IPS-NIHi11 (cell line): ENCODE data around the gene ENC1.
A peak's percentile ranks its signal among the peaks of the same experiment; 100 is the strongest.

Source experiments
- DNase-seq: peaks from one replicate; pipeline ENCODE4 v3.0.0; 2012; ENCODE audit warnings: mixed read lengths, low spot score

ENC1 gene

DNA sequence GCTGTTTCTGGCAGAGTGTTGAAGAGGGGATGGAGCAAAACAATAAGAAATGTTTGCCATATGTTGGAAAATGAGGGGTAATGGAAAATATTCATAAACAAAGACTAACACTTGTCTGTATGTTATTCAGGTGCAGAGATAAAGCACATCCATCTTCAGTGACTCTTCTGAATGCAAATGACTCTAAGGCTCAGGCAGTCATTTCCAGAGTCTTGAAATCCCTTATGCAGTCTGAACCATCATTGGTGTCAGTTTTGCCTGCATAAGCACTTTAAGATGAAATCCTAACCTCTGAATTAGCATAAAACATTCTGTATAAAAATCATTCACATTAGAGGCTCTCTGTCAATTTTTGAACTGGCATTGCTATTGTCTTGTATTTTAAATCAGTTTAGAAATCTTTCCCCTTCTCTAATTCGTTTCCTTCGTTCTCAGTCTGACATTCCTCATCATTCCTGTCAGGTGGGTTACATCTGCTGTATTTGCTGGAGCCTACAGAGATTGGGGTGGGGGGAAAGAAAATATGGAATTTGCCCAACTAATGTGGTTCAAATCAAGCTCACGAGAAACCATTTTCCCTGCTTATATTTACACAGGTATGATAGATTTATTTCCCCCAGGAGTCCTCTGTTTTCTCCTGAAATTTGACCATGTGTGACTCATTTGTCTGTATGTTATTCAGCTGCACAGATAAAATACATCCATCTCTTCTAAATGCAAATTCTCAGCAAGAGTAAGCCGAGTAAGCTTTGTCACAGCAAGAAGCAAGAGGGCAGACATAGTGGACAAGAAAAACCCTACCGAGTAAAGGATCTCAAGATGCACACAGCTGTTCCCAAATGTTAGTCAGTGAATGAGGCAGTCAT lies 31.6 kb downstream of the ENC1 start:
- DNase-seq = no peak

GRCh38 chr5:74605759-74606158 lies 34.8 kb downstream of the ENC1 start:
- no peak for DNase-seq

- DNase-seq = no peak
Observed at GRCh38 chr5:74603376-74603775, 37.2 kb downstream of the ENC1 start.

GRCh38 chr5:74599148-74599547 lies 41.4 kb downstream of the ENC1 start:
- DNase-seq = no peak

GRCh38 chr5:74598731-74599130 lies 41.8 kb downstream of the ENC1 start:
- no peak for DNase-seq

- peak; percentile 62 for DNase-seq
Observed at GRCh38 chr5:74596927-74597326, 43.6 kb downstream of the ENC1 start.

GRCh38 chr5:74595143-74595925 lies 45.2 kb downstream of the ENC1 start:
- peak; percentile 27 for DNase-seq

GRCh38 chr5:74594137-74595040 lies 46.1 kb downstream of the ENC1 start:
- DNase-seq = no peak

DNA sequence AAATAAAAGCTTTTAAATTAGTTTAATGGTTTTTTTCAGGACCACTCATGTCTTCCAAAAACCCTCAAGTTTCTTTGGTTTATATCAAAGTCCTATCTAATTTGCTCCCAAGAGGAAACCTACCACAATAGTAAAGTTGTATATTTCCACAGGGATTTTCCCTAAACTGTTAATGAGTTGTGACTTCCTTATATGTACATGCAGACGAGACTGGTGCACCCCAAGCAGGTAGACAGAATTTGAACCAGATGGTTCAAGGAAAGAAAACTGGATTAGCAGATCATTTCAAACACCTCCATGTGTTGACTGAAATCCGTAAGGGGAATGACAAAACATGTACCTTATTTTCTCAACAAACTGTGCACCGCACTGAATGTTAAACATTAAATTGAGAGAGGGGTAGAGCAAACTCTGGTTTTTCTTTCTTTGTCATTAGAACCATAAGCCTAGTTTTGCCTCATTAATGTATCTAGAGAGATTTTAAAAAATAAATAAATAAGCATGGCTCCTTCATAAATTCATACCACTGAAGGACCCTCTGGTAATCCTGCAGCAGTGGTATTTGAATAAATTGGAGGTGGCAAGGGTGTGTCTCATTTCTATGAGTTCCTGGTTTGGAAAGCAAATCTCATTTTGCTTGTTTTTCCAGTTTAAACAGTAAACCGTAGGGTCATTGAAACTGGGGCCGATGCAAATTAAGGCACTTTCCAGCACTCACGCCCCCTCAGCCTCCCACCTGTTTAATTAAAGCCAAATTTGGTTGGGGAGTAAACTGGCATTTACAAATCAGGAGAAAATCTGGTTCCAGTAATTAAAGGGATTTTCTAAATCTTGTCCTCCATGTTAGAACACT lies 51.1 kb downstream of the ENC1 start:
- DNase-seq = no peak

DNA sequence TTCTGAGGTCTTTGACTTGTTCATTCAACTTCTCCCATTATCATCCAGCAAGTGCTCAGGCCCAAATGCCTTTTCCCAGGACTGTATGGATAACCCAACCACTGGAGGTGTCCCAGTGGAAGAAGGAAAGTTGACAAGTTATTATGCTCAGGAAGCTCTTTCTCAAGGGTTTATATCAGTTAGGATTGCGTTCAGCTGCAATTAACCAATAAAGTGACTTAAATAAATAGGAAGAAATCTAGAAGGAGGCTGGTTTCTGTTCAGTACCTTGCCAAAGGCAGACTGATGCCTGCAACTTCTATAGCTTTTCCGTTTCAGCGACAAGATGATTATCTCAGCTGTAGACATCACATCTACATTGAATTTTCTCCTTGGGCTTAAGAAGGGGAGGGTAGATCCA lies 52.1 kb downstream of the ENC1 start:
- no peak for DNase-seq

GRCh38 chr5:74587890-74588289 lies 52.6 kb downstream of the ENC1 start:
- DNase-seq = no peak

GRCh38 chr5:74587300-74587699 lies 53.2 kb downstream of the ENC1 start:
- DNase-seq = no peak

DNA sequence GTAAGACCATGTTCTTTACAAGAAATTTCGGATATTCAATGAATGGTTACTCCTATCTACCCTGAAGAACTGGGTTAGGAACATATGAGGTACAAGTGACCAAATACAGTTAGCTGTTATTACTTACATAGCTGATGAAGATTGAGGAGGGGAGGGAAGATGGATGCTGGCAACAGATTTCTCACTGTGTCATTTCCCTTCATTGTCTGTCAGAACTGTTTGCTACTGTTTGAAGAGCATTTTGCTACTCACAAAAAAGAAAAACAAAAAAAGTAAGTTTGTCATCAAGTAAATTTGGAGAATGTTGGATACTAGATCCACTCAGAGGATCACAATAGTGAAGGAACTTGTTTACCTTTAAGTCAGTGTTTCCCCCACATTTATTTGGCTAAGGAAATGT lies 53.7 kb downstream of the ENC1 start:
- no peak for DNase-seq

DNA sequence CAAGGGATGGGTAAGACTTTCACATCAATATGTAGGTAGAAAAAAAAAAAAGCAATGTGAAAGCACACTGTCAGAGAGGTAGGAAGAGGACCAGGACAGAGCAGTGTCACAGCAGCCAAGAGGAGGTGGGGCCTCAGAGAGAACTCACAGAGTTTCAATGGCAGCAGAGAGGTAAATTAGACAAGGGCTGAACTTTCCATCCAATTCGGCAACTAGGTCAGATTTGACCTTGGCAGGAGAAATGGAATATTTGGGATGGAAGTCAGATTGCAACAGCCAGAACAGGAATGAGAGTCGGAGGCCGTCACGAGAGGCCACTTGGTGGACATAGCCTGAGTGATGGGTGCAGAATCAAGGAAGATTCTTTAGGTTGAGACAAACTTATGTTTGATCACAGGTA lies 57.7 kb downstream of the ENC1 start:
- no peak for DNase-seq

DNA sequence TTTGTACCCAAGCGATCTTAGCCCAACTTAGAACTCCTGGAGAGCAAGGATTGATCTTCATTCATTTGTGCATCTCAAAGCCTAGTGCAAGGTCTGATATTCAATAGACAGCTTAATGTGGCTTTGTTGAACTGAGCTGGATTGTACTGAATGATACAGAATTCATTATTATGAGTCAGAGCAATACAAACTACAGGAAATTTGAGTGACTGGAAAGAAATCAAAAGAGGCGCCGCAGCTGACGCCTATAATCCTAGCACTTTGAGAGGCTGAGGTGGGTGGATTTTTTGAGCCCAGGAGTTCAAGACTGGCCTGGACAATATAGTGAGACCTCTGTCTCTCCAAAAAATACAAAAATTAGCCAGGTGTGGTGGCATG lies 58.6 kb downstream of the ENC1 start:
- DNase-seq = no peak

GRCh38 chr5:74580729-74581109 lies 59.8 kb downstream of the ENC1 start:
- DNase-seq = no peak

DNA sequence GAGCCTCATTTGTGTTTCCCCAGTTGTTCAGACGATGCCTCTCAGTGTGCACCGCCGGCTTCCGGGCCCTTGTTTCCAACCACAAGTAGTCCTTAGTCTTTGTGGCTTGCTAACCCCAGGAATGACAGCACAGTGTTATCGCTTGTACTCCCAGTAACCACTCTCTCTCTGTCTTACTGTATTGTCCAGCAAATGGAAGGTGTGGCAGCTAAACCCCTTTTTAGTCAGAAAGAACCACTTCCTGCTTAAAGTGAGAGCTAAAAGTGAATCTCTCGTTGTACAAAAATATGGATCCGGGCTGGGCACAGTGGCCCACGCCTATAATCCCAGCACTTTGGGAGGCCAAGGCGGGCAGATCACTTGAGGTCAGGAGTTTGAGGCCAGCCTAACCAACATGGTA lies 61.3 kb downstream of the ENC1 start:
- DNase-seq = no peak

DNA sequence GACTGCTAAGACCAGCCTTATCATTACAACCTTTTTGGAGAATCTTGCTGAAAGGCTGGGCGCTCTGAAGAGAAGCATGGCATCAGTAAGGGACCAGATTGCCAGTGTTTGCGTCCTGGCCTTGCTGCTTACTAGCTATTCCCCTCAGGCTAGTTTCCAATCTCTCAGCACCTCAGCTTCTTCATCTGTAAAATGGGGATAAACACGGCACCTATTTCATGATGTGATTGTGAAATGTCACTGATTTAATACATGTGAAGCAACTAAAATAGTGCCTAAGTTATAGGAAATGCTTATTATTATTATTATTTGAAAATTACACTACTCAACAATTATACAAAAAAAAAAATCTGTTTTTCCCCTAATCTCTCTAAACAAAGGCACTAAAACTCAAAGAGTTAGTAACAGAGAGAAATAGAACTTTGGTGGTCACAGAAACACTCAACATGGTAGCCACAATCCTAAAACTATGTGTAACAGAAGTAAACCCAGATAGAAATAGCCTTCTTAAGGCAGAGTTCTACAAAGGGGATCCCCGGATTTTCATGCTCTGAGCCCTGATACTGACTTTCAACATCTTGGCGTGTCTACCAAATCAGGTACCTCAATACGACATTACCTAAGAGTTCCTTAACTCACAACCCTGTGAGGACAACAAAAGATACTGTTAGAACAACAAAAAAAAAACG lies 62.0 kb downstream of the ENC1 start:
- DNase-seq = no peak
